Kidney epithelial cell (primary cell): Measurements from ENCODE around the gene ARHGAP19. TPM values are rescaled to one million over a fixed set of nuclear protein-coding genes. Genes with fewer than 3 reads are reported as not detected.

Source experiments
- DNase-seq: peaks from one replicate; pipeline ENCODE4 v3.0.0-alpha.2; 2010; ENCODE audit warnings: low read depth
- H3K27me3 ChIP-seq: 2 replicates; pipeline ENCODE4 v1.6.0; 2011; ENCODE audit warnings: low read length; ENCODE audit not compliant: control insufficient read depth, insufficient read depth
- H3K36me3 ChIP-seq: 2 replicates; pipeline ENCODE4 v1.5.1; 2011; ENCODE audit warnings: low read length; ENCODE audit not compliant: control insufficient read depth, insufficient read depth
- H3K4me3 ChIP-seq: 2 replicates; pipeline ENCODE4 v1.5.1; 2011; ENCODE audit warnings: low read depth, mild to moderate bottlenecking, control low read depth, low read length
- CTCF ChIP-seq: IDR thresholded peaks from 2 replicates; pipeline ENCODE4 v1.5.1; 2011; ENCODE audit warnings: mild to moderate bottlenecking, moderate library complexity, low read length, control low read depth, inconsistent platforms; ENCODE audit not compliant: insufficient read depth, poor library complexity, severe bottlenecking
- total RNA-seq: library from RNA; depleted of rRNA; stranded (reverse); fragments of >200 nt; gene quantifications from 2 replicates; pipeline ENCODE4 v1.2.3, GENCODE V29; 2015

ARHGAP19 gene
- total RNA-seq, 1 donor from 2014 or later, result 5.4 TPM

GRCh38 chr10:97180986-97181385 lies 111.5 kb downstream of the ARHGAP19 start:
- Histone ChIP-seq H3K27me3 (peaks cover 60% of the 10 kb centered on the region), H3K4me3 (no peak overlapping the region), H3K36me3 (no peaks in the 10 kb centered on the region)
- DNase-seq, result no peak
- no peak for TF ChIP-seq CTCF

- Histone ChIP-seq H3K4me3 (no peak overlapping the region), H3K36me3 (no peaks in the 10 kb centered on the region), H3K27me3 (peaks cover 54% of the 10 kb centered on the region)
- no peak for DNase-seq
- TF ChIP-seq CTCF, result no peak
Measured at GRCh38 chr10:97180363-97180755, 112.1 kb downstream of the ARHGAP19 start.

- Histone ChIP-seq H3K27me3 (peaks cover 48% of the 10 kb centered on the region), H3K36me3 (no peaks in the 10 kb centered on the region), H3K4me3 (no peak overlapping the region)
- TF ChIP-seq CTCF, result no peak
- DNase-seq, result no peak
Measured at GRCh38 chr10:97179731-97180362, 112.6 kb downstream of the ARHGAP19 start.

GRCh38 chr10:97179311-97179710 lies 113.1 kb downstream of the ARHGAP19 start:
- no peak for DNase-seq
- Histone ChIP-seq H3K36me3 (no peaks in the 10 kb centered on the region), H3K27me3 (peaks cover 43% of the 10 kb centered on the region), H3K4me3 (no peak overlapping the region)
- no peak for TF ChIP-seq CTCF

GRCh38 chr10:97178074-97178473 lies 114.4 kb downstream of the ARHGAP19 start:
- H3K4me3 ChIP-seq, result no peak overlapping the region
- no peak for DNase-seq
- peaks cover 32% of the 10 kb centered on the region for H3K27me3 ChIP-seq
- H3K36me3 ChIP-seq, result no peaks in the 10 kb centered on the region
- no peak for TF ChIP-seq CTCF

- H3K4me3 ChIP-seq, result no peak overlapping the region
- TF ChIP-seq CTCF, result no peak
- no peaks in the 10 kb centered on the region for H3K36me3 ChIP-seq
- no peak for DNase-seq
- H3K27me3 ChIP-seq, result peaks cover 24% of the 10 kb centered on the region
Measured at GRCh38 chr10:97176226-97176625, 116.2 kb downstream of the ARHGAP19 start.
